Measurements from ENCODE around the gene NPAS3. TPM values are rescaled to one million over a fixed set of nuclear protein-coding genes. Genes with fewer than 3 reads are reported as not detected.

NPAS3 gene
- total RNA-seq, 4 donors from 2014 or later, result 0.13 to 1.1 (median 0.47) TPM; not detected in 1

DNA sequence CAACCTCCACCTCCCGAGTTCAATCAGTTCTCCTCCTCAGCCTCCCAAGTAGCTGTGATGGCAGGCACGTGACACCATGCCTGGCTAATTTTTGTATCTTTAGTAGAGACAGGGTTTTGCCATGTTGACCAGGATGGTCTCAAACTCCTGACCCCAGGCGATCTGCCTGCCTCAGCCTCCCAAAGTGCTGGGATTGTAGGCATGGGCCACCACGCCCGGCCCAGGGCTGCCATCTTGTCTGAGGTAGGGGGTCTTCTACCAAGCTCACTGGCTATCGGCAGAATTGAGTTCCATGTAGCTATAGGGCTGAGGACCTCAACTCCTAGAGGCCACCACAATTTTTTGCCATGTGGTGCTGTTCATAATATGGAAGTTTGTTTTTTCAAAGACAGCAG lies 896.6 kb downstream of the NPAS3 start:
- intact Hi-C loops (cut with DNase I), result loop anchor here (5.0 to 10.0 kb wide), 3 partner anchors 262 to 467 kb away; no protein-coding TSS in a partner anchor
- peaks cover 0 to 6% (median 0%) of the 10 kb centered on the region in 3 donors for H3K4me1 ChIP-seq
- 87 to 90% methylated on average over 3 of the region's 6 CpGs for WGBS, 2 donors

DNA sequence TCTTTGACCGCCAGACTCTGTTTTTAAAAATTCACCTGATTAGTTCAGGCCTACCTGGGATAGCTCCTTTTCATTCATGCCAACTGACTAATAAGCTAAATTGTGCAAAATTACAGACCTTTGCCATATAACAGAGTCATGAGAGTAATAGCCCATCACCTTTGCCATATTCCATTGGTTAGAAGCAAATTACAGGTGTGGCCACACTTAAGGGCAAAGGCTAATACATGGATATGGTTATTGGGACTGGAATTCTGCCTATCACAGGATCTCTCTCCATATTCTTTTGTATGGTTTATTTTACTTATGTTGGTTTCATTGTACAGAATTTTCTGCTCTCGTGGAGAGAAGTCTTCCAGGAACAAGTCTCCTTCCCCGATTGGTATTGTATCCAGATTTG lies 897.0 kb downstream of the NPAS3 start:
- 58 to 78% methylated on average over 3 of the region's 3 CpGs for WGBS, 2 donors
- H3K4me3 ChIP-seq, result no peak overlapping the region
- no peaks in the 10 kb centered on the region for H3K27me3 ChIP-seq
- H3K9me3 ChIP-seq, result no peaks in the 10 kb centered on the region
- no peaks in the 10 kb centered on the region for H3K36me3 ChIP-seq
- H3K4me1 ChIP-seq, result peaks cover 0 to 6% (median 0%) of the 10 kb centered on the region in 3 donors
- H3K27ac ChIP-seq, result no peak overlapping the region
- intact Hi-C loops (cut with DNase I), result loop anchor here (5.0 to 10.0 kb wide), 3 partner anchors 262 to 467 kb away; no protein-coding TSS in a partner anchor
- DNase-seq, result no peak
- no peak for TF ChIP-seq POLR2A (IDR thresholded peaks at IDR 0.05)
- TF ChIP-seq, protein P1, sequence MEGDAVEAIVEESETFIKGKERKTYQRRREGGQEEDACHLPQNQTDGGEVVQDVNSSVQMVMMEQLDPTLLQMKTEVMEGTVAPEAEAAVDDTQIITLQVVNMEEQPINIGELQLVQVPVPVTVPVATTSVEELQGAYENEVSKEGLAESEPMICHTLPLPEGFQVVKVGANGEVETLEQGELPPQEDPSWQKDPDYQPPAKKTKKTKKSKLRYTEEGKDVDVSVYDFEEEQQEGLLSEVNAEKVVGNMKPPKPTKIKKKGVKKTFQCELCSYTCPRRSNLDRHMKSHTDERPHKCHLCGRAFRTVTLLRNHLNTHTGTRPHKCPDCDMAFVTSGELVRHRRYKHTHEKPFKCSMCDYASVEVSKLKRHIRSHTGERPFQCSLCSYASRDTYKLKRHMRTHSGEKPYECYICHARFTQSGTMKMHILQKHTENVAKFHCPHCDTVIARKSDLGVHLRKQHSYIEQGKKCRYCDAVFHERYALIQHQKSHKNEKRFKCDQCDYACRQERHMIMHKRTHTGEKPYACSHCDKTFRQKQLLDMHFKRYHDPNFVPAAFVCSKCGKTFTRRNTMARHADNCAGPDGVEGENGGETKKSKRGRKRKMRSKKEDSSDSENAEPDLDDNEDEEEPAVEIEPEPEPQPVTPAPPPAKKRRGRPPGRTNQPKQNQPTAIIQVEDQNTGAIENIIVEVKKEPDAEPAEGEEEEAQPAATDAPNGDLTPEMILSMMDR (IDR thresholded peaks at IDR 0.05), result no peak

More for the DNA sequence above, 896.6 kb downstream of the NPAS3 start:
- Histone ChIP-seq H3K9me3 (no peaks in the 10 kb centered on the region), H3K27ac (no peak overlapping the region), H3K36me3 (no peaks in the 10 kb centered on the region), H3K27me3 (no peaks in the 10 kb centered on the region), H3K4me3 (no peak overlapping the region)
- DNase-seq, result no peak
- no peak for TF ChIP-seq POLR2A (IDR thresholded peaks at IDR 0.05)
- TF ChIP-seq, protein P1 (IDR thresholded peaks at IDR 0.05), result no peak

DNA sequence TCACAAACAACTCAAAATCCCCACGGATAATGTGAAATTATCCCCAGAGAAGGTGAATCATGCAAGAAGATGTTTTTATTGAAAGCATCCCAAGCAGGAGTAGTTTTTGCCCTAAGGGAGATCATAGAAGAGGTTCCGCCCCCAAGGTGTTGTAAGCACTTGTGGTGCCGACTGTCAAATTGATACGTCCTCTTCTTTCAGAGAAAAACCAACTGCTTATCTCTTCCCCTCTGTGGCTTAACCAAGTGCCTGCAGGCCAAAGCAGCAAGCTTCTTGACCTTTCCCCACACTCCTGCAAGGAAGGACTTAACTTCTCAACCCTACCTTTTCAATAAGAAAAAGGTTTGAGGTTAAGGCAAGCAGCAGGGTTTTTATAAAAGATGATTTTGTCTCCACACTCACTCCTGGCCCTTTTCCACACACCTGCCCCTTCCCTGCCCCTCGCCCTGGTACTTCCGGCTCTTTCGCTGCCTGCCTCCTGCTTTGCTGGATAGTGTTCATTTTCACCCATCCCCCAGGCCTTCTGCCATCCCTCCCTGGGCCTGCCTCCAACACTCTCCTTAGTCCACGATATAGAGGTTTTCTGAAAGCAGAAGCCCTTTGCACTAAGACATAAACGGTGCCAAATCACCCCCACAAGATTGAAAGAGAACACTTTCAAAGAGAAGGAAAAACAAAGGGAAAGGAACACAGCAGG lies 897.7 kb downstream of the NPAS3 start:
- Histone ChIP-seq H3K4me3 (no peak overlapping the region), H3K4me1 (peaks cover 0 to 6% (median 0%) of the 10 kb centered on the region in 3 donors), H3K36me3 (no peaks in the 10 kb centered on the region), H3K27ac (no peak overlapping the region), H3K9me3 (no peaks in the 10 kb centered on the region), H3K27me3 (no peaks in the 10 kb centered on the region)
- no peak for DNase-seq
- intact Hi-C loops (cut with DNase I), result loop anchor here (5.0 to 10.0 kb wide), 3 partner anchors 261 to 466 kb away; no protein-coding TSS in a partner anchor
- TF ChIP-seq, protein P1 (IDR thresholded peaks at IDR 0.05), result no peak
- TF ChIP-seq POLR2A (IDR thresholded peaks at IDR 0.05), result no peak
- WGBS, 2 donors, result 48 to 73% methylated on average over 7 to 8 of the region's 9 CpGs

DNA sequence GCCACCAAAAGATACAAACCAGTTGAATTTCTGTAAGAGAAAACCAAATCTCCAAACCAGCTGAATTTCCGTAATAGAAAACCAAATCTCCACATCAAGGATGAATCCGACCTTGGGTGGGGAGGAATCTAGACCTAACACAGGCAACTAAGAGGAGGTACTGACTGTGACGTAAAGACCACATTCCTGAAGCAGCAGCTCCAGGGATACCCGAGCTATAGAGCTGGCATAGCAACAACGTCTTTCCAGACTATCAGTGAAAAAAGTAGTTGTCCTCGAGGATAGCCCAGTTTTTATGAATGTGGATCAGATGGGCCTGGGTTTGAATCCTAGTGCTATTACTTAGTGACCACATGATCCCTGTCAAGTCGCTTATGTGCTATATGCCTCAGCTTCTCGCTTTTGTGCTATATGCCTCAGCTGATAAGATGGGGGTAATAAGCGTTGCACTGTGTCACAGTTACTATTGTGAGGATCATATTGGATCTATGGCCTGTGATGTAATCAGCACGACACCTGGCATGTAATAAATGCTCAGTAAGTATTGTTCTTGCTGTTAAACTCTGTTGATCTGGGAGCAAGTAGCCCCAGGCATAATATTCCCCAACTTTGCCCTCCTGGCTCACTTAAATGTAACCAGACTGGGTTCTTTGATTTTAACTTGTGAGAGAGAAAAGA lies 898.4 kb downstream of the NPAS3 start:
- Histone ChIP-seq H3K9me3 (no peaks in the 10 kb centered on the region), H3K27me3 (no peaks in the 10 kb centered on the region), H3K4me1 (peaks cover 0 to 6% (median 0%) of the 10 kb centered on the region in 3 donors), H3K4me3 (no peak overlapping the region), H3K27ac (no peak overlapping the region), H3K36me3 (no peaks in the 10 kb centered on the region)
- 77 to 86% methylated on average over 9 of the region's 10 CpGs for WGBS, 2 donors
- no peak for DNase-seq
- TF ChIP-seq POLR2A (IDR thresholded peaks at IDR 0.05), result no peak
- TF ChIP-seq, protein P1 (IDR thresholded peaks at IDR 0.05), result no peak
- intact Hi-C loops (cut with DNase I), result loop anchor here (5.0 to 10.0 kb wide), 3 partner anchors 260 to 465 kb away; no protein-coding TSS in a partner anchor
